AG04450 (cell line): ENCODE data around the gene BNC2. TPM values are rescaled to one million over a fixed set of nuclear protein-coding genes. Genes with fewer than 3 reads are reported as not detected.

Experiments used
- CTCF ChIA-PET: fragments of 300-600, 350-600 bp; formaldehyde crosslinking; extraction: SDS; loops from one replicate; lab custom pipeline; 2022; ENCODE audit warnings: antibody characterized with exemption, inconsistent platforms; lab: Charles Lee
- POLR2A ChIA-PET: fragments of 350-600 bp; formaldehyde crosslinking; extraction: SDS; loops from one replicate; lab custom pipeline; 2021; ENCODE audit warnings: antibody characterized with exemption, inconsistent platforms; lab: Yijun Ruan, JAX
- DNase-seq: peaks from one replicate; pipeline ENCODE4 v3.0.0-alpha.2; 2011; ENCODE audit warnings: low read depth, low spot score
- H3K27ac ChIP-seq: one replicate; pipeline ENCODE4 v1.5.1; 2012; ENCODE audit warnings: low read depth, low read length, control low read depth
- H3K27me3 ChIP-seq: one replicate; pipeline ENCODE4 v1.6.0; 2012; ENCODE audit warnings: low read length; ENCODE audit not compliant: control insufficient read depth, insufficient read depth
- H3K4me3 ChIP-seq: 2 replicates; pipeline ENCODE4 v1.5.1; 2011; ENCODE audit warnings: mild to moderate bottlenecking, low read depth, low read length, control low read depth
- H3K9me3 ChIP-seq: 2 replicates; pipeline ENCODE4 v1.5.1; 2012; ENCODE audit warnings: low read length; ENCODE audit not compliant: control insufficient read depth, insufficient read depth
- polyA plus RNA-seq: library from polyadenylated mRNA; depleted of rRNA; stranded (reverse); fragments of >200 nt; gene quantifications from 2 replicates; pipeline ENCODE4 v1.2.3, GENCODE V29; 2011
- TF ChIP-seq, protein P1 (sequence below): IDR thresholded peaks from 2 replicates; pipeline ENCODE4 v1.5.1; 2011; ENCODE audit warnings: low read depth, low read length, control low read depth, inconsistent platforms

BNC2 gene
- polyA plus RNA-seq, 1 experiment = 49.0 TPM

DNA sequence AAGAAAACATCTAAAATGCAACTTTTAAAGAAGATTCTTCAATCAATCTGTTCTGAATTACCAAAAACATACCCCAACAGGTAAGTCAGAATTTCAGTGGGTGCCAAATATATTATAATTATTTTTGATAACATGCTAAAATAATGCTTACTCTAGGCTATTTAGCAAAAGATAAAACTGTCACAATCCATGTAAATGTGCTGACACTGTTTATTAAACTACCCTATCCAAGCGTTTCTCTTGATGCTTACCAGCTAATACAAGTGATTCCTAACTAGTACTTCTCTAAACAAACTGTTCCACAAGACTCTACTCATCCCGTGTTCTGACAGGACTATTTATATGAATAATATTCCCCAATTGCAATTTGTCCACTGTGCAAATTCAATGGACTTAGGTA lies 236.7 kb downstream of the BNC2 start:
- no peak overlapping the region for H3K4me3 ChIP-seq
- CTCF ChIA-PET = no interaction called here
- H3K27ac ChIP-seq = no peak overlapping the region
- no peak for DNase-seq
- H3K27me3 ChIP-seq = no peaks in the 10 kb centered on the region
- POLR2A ChIA-PET = no interaction called here
- TF ChIP-seq, protein P1, sequence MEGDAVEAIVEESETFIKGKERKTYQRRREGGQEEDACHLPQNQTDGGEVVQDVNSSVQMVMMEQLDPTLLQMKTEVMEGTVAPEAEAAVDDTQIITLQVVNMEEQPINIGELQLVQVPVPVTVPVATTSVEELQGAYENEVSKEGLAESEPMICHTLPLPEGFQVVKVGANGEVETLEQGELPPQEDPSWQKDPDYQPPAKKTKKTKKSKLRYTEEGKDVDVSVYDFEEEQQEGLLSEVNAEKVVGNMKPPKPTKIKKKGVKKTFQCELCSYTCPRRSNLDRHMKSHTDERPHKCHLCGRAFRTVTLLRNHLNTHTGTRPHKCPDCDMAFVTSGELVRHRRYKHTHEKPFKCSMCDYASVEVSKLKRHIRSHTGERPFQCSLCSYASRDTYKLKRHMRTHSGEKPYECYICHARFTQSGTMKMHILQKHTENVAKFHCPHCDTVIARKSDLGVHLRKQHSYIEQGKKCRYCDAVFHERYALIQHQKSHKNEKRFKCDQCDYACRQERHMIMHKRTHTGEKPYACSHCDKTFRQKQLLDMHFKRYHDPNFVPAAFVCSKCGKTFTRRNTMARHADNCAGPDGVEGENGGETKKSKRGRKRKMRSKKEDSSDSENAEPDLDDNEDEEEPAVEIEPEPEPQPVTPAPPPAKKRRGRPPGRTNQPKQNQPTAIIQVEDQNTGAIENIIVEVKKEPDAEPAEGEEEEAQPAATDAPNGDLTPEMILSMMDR = no peak
- no peaks in the 10 kb centered on the region for H3K9me3 ChIP-seq

DNA sequence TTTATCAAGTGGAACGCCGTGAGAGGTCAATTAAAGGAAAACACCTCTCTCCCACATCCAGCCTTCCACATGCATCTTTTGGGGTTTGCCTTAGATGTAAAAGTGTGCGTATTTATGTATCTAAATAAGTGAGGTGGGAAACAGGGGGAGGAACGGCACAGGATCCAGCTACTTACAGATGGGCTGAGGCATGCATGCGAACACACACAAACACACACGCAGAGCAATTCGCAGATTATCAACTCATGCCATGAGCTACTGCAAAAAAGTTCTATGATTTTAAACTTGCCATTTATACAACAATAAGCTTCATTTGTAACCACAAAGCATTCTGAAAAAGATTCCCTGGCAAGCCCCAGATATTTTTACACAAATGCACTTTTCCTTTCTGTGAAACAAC lies 242.1 kb downstream of the BNC2 start:
- H3K27ac ChIP-seq = peak overlapping the region; percentile 88
- no peaks in the 10 kb centered on the region for H3K9me3 ChIP-seq
- CTCF ChIA-PET = interaction anchor here (1.1 kb wide), 1 partner anchor 22 kb away, joined by 3 read pairs; no protein-coding TSS in a partner anchor
- TF ChIP-seq, protein P1 = no peak
- H3K4me3 ChIP-seq = peak overlapping the region; percentile 43
- DNase-seq = no peak
- H3K27me3 ChIP-seq = no peaks in the 10 kb centered on the region
- POLR2A ChIA-PET = interaction anchor here (1.0 to 2.0 kb wide), 4 partner anchors 9 to 243 kb away, joined by 3 to 8 read pairs (median 6); no protein-coding TSS in a partner anchor

DNA sequence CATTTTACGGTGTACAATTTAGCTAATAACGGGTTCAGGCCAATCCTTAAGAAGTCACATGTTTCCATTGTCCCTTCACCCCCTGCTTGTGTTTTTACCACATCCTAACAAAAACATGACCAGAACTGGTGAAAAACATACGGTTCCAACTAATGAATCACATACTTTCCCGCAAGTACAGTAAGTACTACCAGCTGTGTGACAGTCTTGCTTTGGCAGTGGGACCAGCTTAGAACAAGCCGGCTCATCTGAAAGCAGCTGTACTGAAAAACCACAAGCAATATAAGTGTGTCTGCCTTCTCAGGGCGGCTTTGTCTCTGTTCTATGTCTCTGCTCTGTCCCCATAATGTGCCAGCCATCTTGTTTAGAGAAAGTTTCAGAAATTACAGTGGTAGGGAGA lies 242.5 kb downstream of the BNC2 start:
- TF ChIP-seq, protein P1 = no peak
- ChIA-PET POLR2A (interaction anchor here (1.0 to 2.0 kb wide), 4 partner anchors 9 to 244 kb away, joined by 3 to 8 read pairs (median 6); no protein-coding TSS in a partner anchor), CTCF (interaction anchor here (1.1 kb wide), 1 partner anchor 23 kb away, joined by 3 read pairs; no protein-coding TSS in a partner anchor)
- Histone ChIP-seq H3K27ac (peak overlapping the region; percentile 88), H3K27me3 (no peaks in the 10 kb centered on the region), H3K4me3 (peak overlapping the region; percentile 43), H3K9me3 (no peaks in the 10 kb centered on the region)
- peak; percentile 88 for DNase-seq

DNA sequence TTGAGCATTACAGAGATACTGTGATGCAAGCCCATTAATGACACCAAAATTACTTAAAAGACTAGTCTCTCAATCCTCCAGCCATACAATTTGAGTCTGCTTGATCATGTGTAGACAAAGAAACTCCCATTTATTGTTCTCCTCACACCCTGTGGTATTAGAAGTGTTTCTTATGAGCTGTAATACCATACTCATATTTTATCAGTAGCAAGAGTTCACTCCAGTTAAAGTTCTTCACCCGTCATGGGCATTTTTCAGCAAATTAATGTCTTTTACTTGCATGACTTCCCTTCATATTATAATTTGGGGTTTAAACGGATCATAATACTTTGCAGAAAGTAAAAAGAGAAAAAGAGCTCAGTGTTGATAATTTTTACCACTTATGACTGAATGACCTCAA lies 242.9 kb downstream of the BNC2 start:
- TF ChIP-seq, protein P1 = no peak
- no peak for DNase-seq
- H3K4me3 ChIP-seq = no peak overlapping the region
- POLR2A ChIA-PET = interaction anchor here (1.0 to 2.0 kb wide), 3 partner anchors 8 to 244 kb away, joined by 3 to 8 read pairs (median 4); no protein-coding TSS in a partner anchor
- H3K9me3 ChIP-seq = no peaks in the 10 kb centered on the region
- no peaks in the 10 kb centered on the region for H3K27me3 ChIP-seq
- CTCF ChIA-PET = interaction anchor here (1.1 kb wide), 1 partner anchor 23 kb away, joined by 3 read pairs; no protein-coding TSS in a partner anchor
- no peak overlapping the region for H3K27ac ChIP-seq

DNA sequence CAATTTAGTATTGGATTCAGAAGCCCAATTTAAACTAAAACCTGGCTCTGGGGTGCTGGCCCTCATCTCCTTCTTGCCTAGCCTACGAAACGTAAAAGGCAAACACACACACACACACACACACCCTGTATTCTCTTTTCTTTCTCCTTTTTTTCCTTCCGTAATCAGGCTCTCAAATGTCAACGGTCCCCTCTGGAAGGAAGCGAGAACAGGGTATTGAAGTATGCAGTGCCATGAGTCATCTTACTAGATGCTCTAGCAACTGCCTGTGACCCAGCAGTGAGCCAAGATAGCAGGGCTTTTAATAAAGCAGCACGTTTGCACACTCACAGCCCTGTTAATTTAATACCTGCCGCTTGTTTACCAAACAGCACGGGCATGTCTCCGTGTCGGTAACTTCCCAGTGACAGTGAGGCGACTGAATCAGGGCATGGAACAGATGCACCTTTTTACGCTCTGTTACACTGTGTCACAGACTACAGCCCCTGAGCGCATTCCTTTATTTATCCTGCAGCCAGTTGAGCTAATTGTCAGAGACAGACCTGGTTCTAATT lies 243.8 kb downstream of the BNC2 start:
- no peak overlapping the region; the same call in 1 of the 2 replicates for H3K4me3 ChIP-seq
- POLR2A ChIA-PET = no interaction called here

More for the DNA sequence above, 243.8 kb downstream of the BNC2 start:
- CTCF ChIA-PET = no interaction called here
- H3K9me3 ChIP-seq = no peaks in the 10 kb centered on the region
- peak; percentile 45 for DNase-seq
- H3K27me3 ChIP-seq = no peaks in the 10 kb centered on the region
- TF ChIP-seq, protein P1 = no peak
- H3K27ac ChIP-seq = peak overlapping the region; percentile 68
